Upper lobe of right lung (tissue), 1 donor: Measurements from ENCODE around the gene METAP1D. TPM values are rescaled to one million over a fixed set of nuclear protein-coding genes. Genes with fewer than 3 reads are reported as not detected.
A peak's percentile ranks its signal among the peaks of the same experiment; 100 is the strongest.

ENCODE experiments used
- ATAC-seq: fragments of 200-7000 bp; cut with Tn5 transposase; one replicate; pipeline ENCODE4 v1.9.1; 2020; ENCODE audit warnings: mild to moderate bottlenecking, moderate library complexity
- DNase-seq: peaks from one replicate; pipeline ENCODE4 v3.0.0-alpha.2; 2020
- H3K27ac ChIP-seq: fragments of 200-600 bp; one replicate; pipeline ENCODE4 v1.8.0; 2022
- H3K27me3 ChIP-seq: fragments of 200-600 bp; one replicate; pipeline ENCODE4 v1.8.0; 2022; ENCODE audit warnings: mild to moderate bottlenecking
- H3K36me3 ChIP-seq: fragments of 200-600 bp; one replicate; pipeline ENCODE4 v1.8.0; 2022
- H3K4me1 ChIP-seq: fragments of 200-600 bp; one replicate; pipeline ENCODE4 v1.8.0; 2022
- H3K4me3 ChIP-seq: fragments of 200-600 bp; one replicate; pipeline ENCODE4 v1.8.0; 2022; ENCODE audit warnings: mild to moderate bottlenecking
- H3K9me3 ChIP-seq: fragments of 200-600 bp; one replicate; pipeline ENCODE4 v1.8.0; 2022
- intact Hi-C: fragments of 100-400 bp; cut with DNase I; formaldehyde crosslinking; loops from one replicate; pipeline ENCODE4 v1.11.0; 2022
- total RNA-seq: library from RNA; stranded (reverse); fragmentation: NEBNext Ultra II Directional; extraction: Animal tissue kit (Norgen Biotek cat#: 25700); gene quantifications from one replicate; pipeline ENCODE4 v1.2.1, GENCODE V29; 2021
- TF ChIP-seq, protein P1 (sequence below): fragments of 200-600 bp; IDR thresholded peaks from one replicate; pipeline ENCODE4 v1.8.0; 2022; ENCODE audit warnings: antibody characterized with exemption
- donor health status: DM: no; HTN: yes; CAD: no; lungs with severe emphysema.

Gene METAP1D
- total RNA-seq, 1 donor from 2014 or later, result 4.1 TPM

DNA sequence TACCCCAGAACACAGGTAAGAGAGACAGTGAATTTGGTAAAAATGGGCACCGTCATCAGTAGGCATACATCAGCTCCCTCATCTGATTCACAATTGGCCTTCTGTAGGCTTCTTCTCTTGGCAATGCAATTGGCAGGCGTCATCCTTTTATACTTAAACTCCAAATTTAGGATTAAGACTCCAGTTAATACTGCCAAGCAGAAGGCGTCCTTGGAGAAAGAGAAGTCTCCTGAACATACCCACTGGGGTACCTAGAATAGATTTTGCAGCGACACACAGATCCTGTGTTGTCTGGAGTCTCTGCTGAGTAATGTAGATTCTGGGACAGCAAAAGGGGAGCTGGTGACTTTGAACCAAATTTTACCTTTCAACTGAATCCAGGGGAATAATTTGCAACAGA lies 592 bp upstream of the METAP1D start:
- intact Hi-C loops, result no loop called here
- peak overlapping the region; percentile 70 for H3K4me3 ChIP-seq
- H3K36me3 ChIP-seq, result no peaks in the 10 kb centered on the region
- no peak for DNase-seq
- H3K27me3 ChIP-seq, result peaks cover 13% of the 10 kb centered on the region
- H3K4me1 ChIP-seq, result no peaks in the 10 kb centered on the region
- no peaks in the 10 kb centered on the region for H3K9me3 ChIP-seq
- no peak for ATAC-seq
- TF ChIP-seq, protein P1, sequence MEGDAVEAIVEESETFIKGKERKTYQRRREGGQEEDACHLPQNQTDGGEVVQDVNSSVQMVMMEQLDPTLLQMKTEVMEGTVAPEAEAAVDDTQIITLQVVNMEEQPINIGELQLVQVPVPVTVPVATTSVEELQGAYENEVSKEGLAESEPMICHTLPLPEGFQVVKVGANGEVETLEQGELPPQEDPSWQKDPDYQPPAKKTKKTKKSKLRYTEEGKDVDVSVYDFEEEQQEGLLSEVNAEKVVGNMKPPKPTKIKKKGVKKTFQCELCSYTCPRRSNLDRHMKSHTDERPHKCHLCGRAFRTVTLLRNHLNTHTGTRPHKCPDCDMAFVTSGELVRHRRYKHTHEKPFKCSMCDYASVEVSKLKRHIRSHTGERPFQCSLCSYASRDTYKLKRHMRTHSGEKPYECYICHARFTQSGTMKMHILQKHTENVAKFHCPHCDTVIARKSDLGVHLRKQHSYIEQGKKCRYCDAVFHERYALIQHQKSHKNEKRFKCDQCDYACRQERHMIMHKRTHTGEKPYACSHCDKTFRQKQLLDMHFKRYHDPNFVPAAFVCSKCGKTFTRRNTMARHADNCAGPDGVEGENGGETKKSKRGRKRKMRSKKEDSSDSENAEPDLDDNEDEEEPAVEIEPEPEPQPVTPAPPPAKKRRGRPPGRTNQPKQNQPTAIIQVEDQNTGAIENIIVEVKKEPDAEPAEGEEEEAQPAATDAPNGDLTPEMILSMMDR, result no peak
- H3K27ac ChIP-seq, result no peak overlapping the region

DNA sequence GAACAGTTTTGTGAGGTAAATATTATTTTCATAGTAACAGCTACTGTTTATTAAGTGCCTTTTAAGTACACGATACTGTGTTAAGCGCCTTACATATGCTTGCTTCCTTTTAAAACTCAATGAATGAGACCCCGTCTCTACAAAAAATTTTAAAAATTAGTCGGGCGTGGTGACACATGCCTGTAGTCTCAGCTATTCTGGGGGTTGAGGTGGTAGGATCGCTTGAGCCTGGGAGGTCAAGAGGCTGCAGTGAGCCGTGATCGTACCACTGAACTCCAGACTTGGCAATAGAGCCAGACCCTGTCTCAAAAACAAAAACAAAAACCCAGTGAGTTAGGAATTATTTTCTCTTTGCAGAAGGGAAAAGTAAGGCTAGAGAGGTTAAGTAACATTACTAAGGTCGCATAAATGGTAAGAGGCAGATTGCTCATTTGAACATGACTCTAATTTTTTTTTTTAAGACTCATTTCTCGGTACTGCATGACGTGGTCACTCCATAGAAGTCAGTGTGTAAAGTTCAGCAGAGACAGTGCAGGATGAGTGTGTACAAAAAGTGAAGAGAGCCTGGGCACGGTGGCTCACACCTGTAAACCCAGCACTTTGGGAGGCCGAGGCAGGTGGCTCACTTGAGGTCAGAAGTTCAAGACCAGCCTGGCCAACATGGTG lies 1.1 kb downstream of the METAP1D start:
- intact Hi-C loops, result no loop called here
- TF ChIP-seq, protein P1, result no peak
- peaks cover 2% of the 10 kb centered on the region for H3K27me3 ChIP-seq
- H3K9me3 ChIP-seq, result no peaks in the 10 kb centered on the region
- H3K36me3 ChIP-seq, result no peaks in the 10 kb centered on the region
- ATAC-seq, result no peak
- peak overlapping the region; percentile 70 for H3K4me3 ChIP-seq
- no peak for DNase-seq
- H3K4me1 ChIP-seq, result no peaks in the 10 kb centered on the region
- H3K27ac ChIP-seq, result no peak overlapping the region

DNA sequence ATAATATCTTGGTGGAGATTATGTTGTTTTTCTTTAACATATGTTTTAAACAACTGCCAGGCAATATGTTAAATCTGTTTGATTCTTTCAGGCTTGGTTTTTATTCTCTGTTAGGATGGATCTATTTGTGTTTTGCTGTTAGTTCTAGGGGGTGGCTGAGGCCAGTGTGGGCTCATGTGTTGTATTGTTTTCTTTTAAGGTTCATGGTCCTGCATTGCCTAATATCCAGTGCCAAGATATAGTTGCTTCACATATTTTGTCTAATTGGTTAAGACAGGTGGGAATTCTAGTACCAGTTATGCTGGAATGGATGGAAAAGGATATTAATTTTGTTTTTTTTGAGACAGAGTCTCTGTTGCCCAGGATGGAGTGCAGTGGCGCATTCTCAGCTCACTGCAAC lies 7.6 kb downstream of the METAP1D start:
- intact Hi-C loops, result no loop called here
- TF ChIP-seq, protein P1, result no peak

DNA sequence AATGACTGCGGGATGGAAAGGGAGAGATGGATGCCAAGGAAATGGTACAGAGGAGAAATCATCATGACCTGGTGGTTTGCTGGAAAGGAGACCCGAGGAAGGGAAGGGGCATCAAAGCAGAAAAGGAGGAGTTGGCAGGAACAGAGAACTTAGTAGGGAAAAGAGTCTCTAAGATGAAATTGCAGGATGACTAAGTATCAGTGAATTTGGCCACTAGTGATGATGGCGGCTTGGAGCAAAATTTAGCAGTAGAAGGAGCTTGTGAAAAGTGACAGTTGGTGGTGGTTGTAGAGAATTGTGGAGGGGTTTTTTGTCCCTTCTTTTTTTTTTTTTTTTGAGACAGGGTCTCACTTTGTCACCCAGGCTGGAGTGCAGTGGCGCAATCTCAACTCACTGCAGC lies 10.1 kb downstream of the METAP1D start:
- intact Hi-C loops, result no loop called here
- H3K36me3 ChIP-seq, result no peaks in the 10 kb centered on the region
- H3K27ac ChIP-seq, result no peak overlapping the region

More for the DNA sequence above, 7.6 kb downstream of the METAP1D start:
- Histone ChIP-seq H3K4me1 (no peaks in the 10 kb centered on the region), H3K36me3 (no peaks in the 10 kb centered on the region), H3K27me3 (no peaks in the 10 kb centered on the region), H3K27ac (no peak overlapping the region), H3K4me3 (no peak overlapping the region), H3K9me3 (no peaks in the 10 kb centered on the region)
- no peak for ATAC-seq
- DNase-seq, result no peak

DNA sequence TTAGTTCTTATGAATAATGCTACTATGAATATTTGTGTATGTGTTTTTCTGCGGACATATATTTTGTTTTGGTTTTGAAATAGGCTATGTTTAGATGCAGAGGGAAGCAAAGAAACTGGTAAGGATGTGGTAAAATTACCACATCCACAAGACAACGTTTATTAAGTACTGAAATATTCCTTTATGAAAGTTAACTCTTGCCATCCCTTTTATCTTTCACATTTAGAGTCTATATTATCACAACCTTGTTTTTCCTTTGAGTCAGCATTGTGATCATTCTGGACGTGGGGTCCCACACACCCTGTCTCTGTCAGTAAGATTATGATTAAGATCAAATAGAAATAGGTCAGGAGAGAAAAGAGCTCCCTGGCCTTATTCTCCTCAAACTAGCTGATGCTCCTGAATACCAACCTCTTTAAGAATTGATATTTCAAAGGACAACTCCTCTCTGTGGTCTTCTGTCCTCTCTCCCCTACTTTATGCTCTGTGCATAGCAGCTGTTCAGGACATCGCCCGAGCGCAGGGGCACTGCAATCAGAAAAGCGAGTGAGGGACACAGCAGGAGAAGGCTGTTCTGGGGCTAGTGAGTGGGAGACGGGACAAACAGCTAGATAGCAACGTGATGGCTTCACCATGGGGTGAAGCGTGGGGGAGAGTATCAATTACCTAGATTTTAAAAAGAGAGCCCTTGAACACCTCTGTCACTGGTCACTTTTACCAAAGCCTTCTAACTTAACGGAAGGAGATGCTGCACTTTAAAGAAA lies 12.2 kb downstream of the METAP1D start:
- intact Hi-C loops, result no loop called here
- no peak for ATAC-seq

More for the DNA sequence above, 10.1 kb downstream of the METAP1D start:
- Histone ChIP-seq H3K27me3 (no peaks in the 10 kb centered on the region), H3K4me1 (no peaks in the 10 kb centered on the region), H3K9me3 (no peaks in the 10 kb centered on the region), H3K4me3 (no peak overlapping the region)
- ATAC-seq, result no peak
- DNase-seq, result no peak
- TF ChIP-seq, protein P1, result no peak

More for the DNA sequence above, 12.2 kb downstream of the METAP1D start:
- DNase-seq, result no peak
- TF ChIP-seq, protein P1, result no peak
- Histone ChIP-seq H3K27me3 (no peaks in the 10 kb centered on the region), H3K36me3 (no peaks in the 10 kb centered on the region), H3K4me1 (no peaks in the 10 kb centered on the region), H3K9me3 (no peaks in the 10 kb centered on the region), H3K27ac (no peak overlapping the region), H3K4me3 (no peak overlapping the region)
